SK-N-SH (cell line): Measurements from ENCODE around the gene KLRC3. TPM values are rescaled to one million over a fixed set of nuclear protein-coding genes. Genes with fewer than 3 reads are reported as not detected.

Experiments used
- CTCF ChIA-PET: fragments of 300-600, 350-600 bp; formaldehyde crosslinking; extraction: SDS; loops from one replicate; lab custom pipeline; 2021; lab: Yijun Ruan, JAX
- POLR2A ChIA-PET: fragments of 350-600 bp; sonication (Branson Sonifier 250); formaldehyde crosslinking; extraction: SDS; loops from one replicate; lab custom pipeline; 2020; ENCODE audit warnings: antibody characterized with exemption, inconsistent platforms; lab: Yijun Ruan, JAX
- DNase-seq: peaks from one replicate; pipeline ENCODE4 v3.0.0; 2012
- H2AFZ ChIP-seq: fragments of 200-600 bp; sonication (generic); 2 replicates; pipeline ENCODE4 v1.8.1; 2016; ENCODE audit warnings: antibody characterized with exemption, mild to moderate bottlenecking, low read depth
- H3F3A ChIP-seq: fragments of 200-600 bp; sonication (generic); replicated peaks from 2 replicates; pipeline ENCODE3; 2016; ENCODE audit warnings: antibody characterized with exemption, mild to moderate bottlenecking; ENCODE audit not compliant: insufficient read depth
- H3K27ac ChIP-seq, 2 experiments: fragments of 200-500 bp in 1 of 2; fragments of 200-600 bp in 1 of 2; sonication (Bioruptor generic) in 1 of 2; sonication (generic), shearing (Covaris generic) in 1 of 2; 2 replicates each; pipeline versions ENCODE4 v1.5.1 to v1.6.1; 2014 to 2016; ENCODE audit warnings: low read depth in 2 of 2, inconsistent platforms in 1 of 2, low read length in 1 of 2, mild to moderate bottlenecking in 1 of 2, mixed read lengths in 1 of 2
- H3K27me3 ChIP-seq: fragments of 200-600 bp; sonication (generic), shearing (Covaris generic); 2 replicates; pipeline ENCODE4 v1.6.1; 2016; ENCODE audit warnings: mixed run types; ENCODE audit not compliant: insufficient read depth
- H3K36me3 ChIP-seq, 2 experiments: fragments of 200-500 bp in 1 of 2; fragments of 200-600 bp in 1 of 2; sonication (Bioruptor generic) in 1 of 2; sonication (generic) in 1 of 2; replicated peaks in 1 of 2; 2 replicates each; pipeline versions ENCODE3 to v1.5.1; 2014 to 2016; ENCODE audit warnings: low read length in 1 of 2, mild to moderate bottlenecking in 1 of 2; ENCODE audit not compliant: insufficient read depth in 2 of 2, control insufficient read depth in 1 of 2
- H3K4me1 ChIP-seq, 2 experiments: fragments of 200-500 bp in 1 of 2; fragments of 200-600 bp in 1 of 2; sonication (Bioruptor generic) in 1 of 2; sonication (generic), shearing (Covaris generic) in 1 of 2; 2 replicates each; pipeline versions ENCODE4 v1.5.1 to v1.6.1; 2014 to 2016; ENCODE audit warnings: low read depth in 1 of 2, low read length in 1 of 2, mixed run types in 1 of 2; ENCODE audit not compliant: insufficient read depth in 2 of 2, control insufficient read depth in 1 of 2
- H3K4me2 ChIP-seq: fragments of 200-600 bp; sonication (generic), shearing (Covaris generic); 2 replicates; pipeline ENCODE4 v1.6.1; 2017; ENCODE audit warnings: mixed run types
- H3K4me3 ChIP-seq, 2 experiments: fragments of 200-500 bp in 1 of 2; fragments of 200-600 bp in 1 of 2; sonication (Bioruptor generic) in 1 of 2; sonication (generic), shearing (Covaris generic) in 1 of 2; 2 replicates each; pipeline versions ENCODE4 v1.5.1 to v1.8.1; 2014 to 2016; ENCODE audit warnings: low read depth in 2 of 2, inconsistent platforms in 1 of 2, low read length in 1 of 2, mild to moderate bottlenecking in 1 of 2, mixed read lengths in 1 of 2, moderate library complexity in 1 of 2
- H3K79me2 ChIP-seq: fragments of 200-600 bp; sonication (generic); 2 replicates; pipeline ENCODE4 v1.8.1; 2017; ENCODE audit warnings: mild to moderate bottlenecking; ENCODE audit not compliant: insufficient read depth
- H3K9ac ChIP-seq: fragments of 200-600 bp; sonication (generic); 2 replicates; pipeline ENCODE4 v1.6.1; 2017; ENCODE audit warnings: mixed run types
- H3K9me2 ChIP-seq: fragments of 200-600 bp; sonication (generic); 2 replicates; pipeline ENCODE4 v1.6.1; 2017; ENCODE audit warnings: mixed run types
- H3K9me3 ChIP-seq: fragments of 200-600 bp; sonication (generic); 2 replicates; pipeline ENCODE4 v1.6.1; 2017; ENCODE audit warnings: mixed run types, mild to moderate bottlenecking, moderate library complexity
- H4K20me1 ChIP-seq: fragments of 200-600 bp; sonication (generic); 2 replicates; pipeline ENCODE4 v1.6.1; 2017; ENCODE audit warnings: mild to moderate bottlenecking, mixed run types; ENCODE audit not compliant: insufficient read depth
- CTCF ChIP-seq: fragments of 200-600 bp; sonication (generic); IDR thresholded peaks from 2 replicates; pipeline ENCODE4 v1.6.1; 2017; ENCODE audit warnings: antibody characterized with exemption, mild to moderate bottlenecking, moderate library complexity
- EP300 ChIP-seq, 2 experiments: IDR thresholded peaks; 2 replicates each; pipeline versions ENCODE4 v1.4.0 to v1.6.1; 2012; ENCODE audit warnings: borderline replicate concordance in 1 of 2, low read depth in 1 of 2, low read length in 1 of 2
- EZH2phosphoT487 ChIP-seq: fragments of 200-600 bp; sonication (generic); IDR thresholded peaks from 2 replicates; pipeline ENCODE4 v1.6.1; 2017; ENCODE audit warnings: low read depth, mixed run types, mild to moderate bottlenecking, antibody characterized with exemption, moderate library complexity, borderline replicate concordance
- FOXJ3 ChIP-seq: sonication (generic); formaldehyde crosslinking; IDR thresholded peaks from 2 replicates; pipeline ENCODE4 v1.5.1; 2020; ENCODE audit warnings: mild to moderate bottlenecking, missing genetic modification reagents
- GABPA ChIP-seq: IDR thresholded peaks from 2 replicates; pipeline ENCODE4 v1.4.0; 2012; ENCODE audit warnings: low read depth, mild to moderate bottlenecking
- GATA2 ChIP-seq: sonication (generic); formaldehyde crosslinking; IDR thresholded peaks from 2 replicates; pipeline ENCODE4 v1.5.0; 2020; ENCODE audit warnings: mild to moderate bottlenecking, missing genetic modification reagents
- JUND ChIP-seq: IDR thresholded peaks from 2 replicates; pipeline ENCODE4 v1.4.0; 2012
- MEF2A ChIP-seq: IDR thresholded peaks from 2 replicates; pipeline ENCODE4 v1.4.0; 2012; ENCODE audit warnings: low read depth, borderline replicate concordance
- NRF1 ChIP-seq: IDR thresholded peaks from 2 replicates; pipeline ENCODE4 v1.6.1; 2012; ENCODE audit warnings: low read depth, mild to moderate bottlenecking, low read length
- RCOR1 ChIP-seq: fragments of 150-350 bp; IDR thresholded peaks from 2 replicates; pipeline ENCODE4 v1.6.1; 2017; ENCODE audit warnings: antibody characterized with exemption, low read length
- RFX5 ChIP-seq: IDR thresholded peaks from 2 replicates; pipeline ENCODE4 v1.6.1; 2012; ENCODE audit warnings: mild to moderate bottlenecking, improper control_type of control experiment, low read length
- RXRA ChIP-seq: IDR thresholded peaks from 2 replicates; pipeline ENCODE4 v1.4.0; 2012; ENCODE audit warnings: low read depth, mild to moderate bottlenecking, borderline replicate concordance
- SIN3A ChIP-seq: IDR thresholded peaks from 2 replicates; pipeline ENCODE4 v1.6.1; 2012; ENCODE audit warnings: low read depth, mild to moderate bottlenecking, low read length, moderate library complexity, borderline replicate concordance
- SMC3 ChIP-seq: IDR thresholded peaks from 2 replicates; pipeline ENCODE4 v1.6.1; 2012; ENCODE audit warnings: low read depth, low read length, improper control_type of control experiment
- TAF1 ChIP-seq: IDR thresholded peaks from 2 replicates; pipeline ENCODE4 v1.6.1; 2012; ENCODE audit warnings: low read depth, mild to moderate bottlenecking, low read length, moderate library complexity, borderline replicate concordance
- TEAD4 ChIP-seq: IDR thresholded peaks from 2 replicates; pipeline ENCODE4 v1.4.0; 2012; ENCODE audit warnings: mild to moderate bottlenecking, borderline replicate concordance; ENCODE audit not compliant: insufficient read depth
- WGBS: methylation state at CpG from one replicate; pipeline ENCODE4 v1.1.6; 2017; ENCODE audit warnings: low lambda C conversion rate; 5-methylcytosine and 5-hydroxymethylcytosine counted together
- polyA plus RNA-seq, 3 experiments: library from polyadenylated mRNA; depleted of rRNA; stranded (reverse); fragments of >200 nt; gene quantifications; 2 replicates each; pipeline ENCODE4 v1.2.3, GENCODE V29; 2012
- TF ChIP-seq, protein P1 (sequence below): IDR thresholded peaks from 2 replicates; pipeline ENCODE4; 2012
- TF ChIP-seq, protein P2 (sequence below): IDR thresholded peaks from 2 replicates; pipeline ENCODE4 v1.4.0; 2012; ENCODE audit warnings: low read depth, borderline replicate concordance
- TF ChIP-seq, protein P3 (sequence below): IDR thresholded peaks from 2 replicates; pipeline ENCODE4 v1.6.1; 2012; ENCODE audit warnings: mild to moderate bottlenecking, low read depth, low read length, moderate library complexity
- TF ChIP-seq, protein P4 (sequence below): IDR thresholded peaks from 2 replicates; pipeline ENCODE4 v1.4.0; 2012; ENCODE audit warnings: low read depth, borderline replicate concordance
- TF ChIP-seq, protein P5 (sequence below): fragments of 150-350 bp; IDR thresholded peaks from 2 replicates; pipeline ENCODE4 v1.6.1; 2017; ENCODE audit warnings: antibody characterized with exemption, low read length, low read depth, borderline replicate concordance

The KLRC3 gene
- polyA plus RNA-seq, 1 of the 3 experiments (the other 2 are of a cell fraction): not detected

DNA sequence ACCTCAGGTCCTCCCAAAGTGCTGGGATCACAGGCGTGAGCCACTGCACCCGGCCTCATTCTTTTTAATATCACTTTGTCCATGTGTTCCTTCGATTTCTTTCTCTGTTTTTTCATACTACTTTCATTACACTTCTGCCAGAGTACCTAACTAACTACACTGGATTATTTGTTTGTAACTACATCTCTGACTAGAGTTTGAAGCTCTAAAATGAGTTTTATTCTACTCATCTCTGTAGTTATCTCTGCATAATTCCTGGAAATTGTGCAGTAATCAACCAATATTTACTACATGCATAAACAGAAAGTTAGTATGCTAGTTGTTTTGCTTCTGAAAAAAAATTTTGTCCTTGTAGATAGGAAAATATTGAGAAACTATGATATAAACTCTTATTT is 45.8 kb downstream of the KLRC3 start (continued):
- TF ChIP-seq MEF2A (no peak), RFX5 (no peak), FOXJ3 (CRISPR knock-in tag) (no peak), TEAD4 (no peak)

DNA sequence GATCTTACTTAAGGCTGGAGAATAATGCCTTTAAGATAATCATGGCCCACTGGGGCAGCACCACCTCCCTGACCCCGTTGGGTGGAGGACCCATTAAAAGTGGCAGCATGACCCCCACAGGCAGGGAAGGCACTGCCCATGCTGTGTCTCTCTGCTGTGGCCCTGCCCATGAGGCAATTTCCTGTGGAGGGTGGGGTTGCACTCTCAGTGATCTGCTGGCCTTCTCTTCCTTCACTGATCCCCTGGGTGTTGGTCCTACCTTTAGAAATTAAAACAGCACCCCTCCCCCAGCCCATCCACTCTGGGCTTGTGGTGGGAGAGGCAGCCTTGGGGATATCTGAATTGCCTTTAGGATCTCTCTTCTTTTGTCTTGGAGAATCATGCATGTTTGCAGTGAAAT is 47.8 kb downstream of the KLRC3 start:
- WGBS: no CpG with 5 or more reads among the region's 1 CpG
- TF ChIP-seq, protein P1, sequence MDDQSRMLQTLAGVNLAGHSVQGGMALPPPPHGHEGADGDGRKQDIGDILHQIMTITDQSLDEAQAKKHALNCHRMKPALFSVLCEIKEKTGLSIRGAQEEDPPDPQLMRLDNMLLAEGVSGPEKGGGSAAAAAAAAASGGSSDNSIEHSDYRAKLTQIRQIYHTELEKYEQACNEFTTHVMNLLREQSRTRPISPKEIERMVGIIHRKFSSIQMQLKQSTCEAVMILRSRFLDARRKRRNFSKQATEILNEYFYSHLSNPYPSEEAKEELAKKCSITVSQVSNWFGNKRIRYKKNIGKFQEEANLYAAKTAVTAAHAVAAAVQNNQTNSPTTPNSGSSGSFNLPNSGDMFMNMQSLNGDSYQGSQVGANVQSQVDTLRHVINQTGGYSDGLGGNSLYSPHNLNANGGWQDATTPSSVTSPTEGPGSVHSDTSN: no peak
- no peak for TF ChIP-seq MEF2A
- no peak for TF ChIP-seq CTCF
- TF ChIP-seq RXRA: no peak
- TF ChIP-seq GABPA: no peak
- TF ChIP-seq SIN3A: no peak
- TF ChIP-seq JUND: no peak
- TF ChIP-seq, protein P2, sequence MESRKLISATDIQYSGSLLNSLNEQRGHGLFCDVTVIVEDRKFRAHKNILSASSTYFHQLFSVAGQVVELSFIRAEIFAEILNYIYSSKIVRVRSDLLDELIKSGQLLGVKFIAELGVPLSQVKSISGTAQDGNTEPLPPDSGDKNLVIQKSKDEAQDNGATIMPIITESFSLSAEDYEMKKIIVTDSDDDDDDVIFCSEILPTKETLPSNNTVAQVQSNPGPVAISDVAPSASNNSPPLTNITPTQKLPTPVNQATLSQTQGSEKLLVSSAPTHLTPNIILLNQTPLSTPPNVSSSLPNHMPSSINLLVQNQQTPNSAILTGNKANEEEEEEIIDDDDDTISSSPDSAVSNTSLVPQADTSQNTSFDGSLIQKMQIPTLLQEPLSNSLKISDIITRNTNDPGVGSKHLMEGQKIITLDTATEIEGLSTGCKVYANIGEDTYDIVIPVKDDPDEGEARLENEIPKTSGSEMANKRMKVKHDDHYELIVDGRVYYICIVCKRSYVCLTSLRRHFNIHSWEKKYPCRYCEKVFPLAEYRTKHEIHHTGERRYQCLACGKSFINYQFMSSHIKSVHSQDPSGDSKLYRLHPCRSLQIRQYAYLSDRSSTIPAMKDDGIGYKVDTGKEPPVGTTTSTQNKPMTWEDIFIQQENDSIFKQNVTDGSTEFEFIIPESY: no peak
- TF ChIP-seq, protein P3, sequence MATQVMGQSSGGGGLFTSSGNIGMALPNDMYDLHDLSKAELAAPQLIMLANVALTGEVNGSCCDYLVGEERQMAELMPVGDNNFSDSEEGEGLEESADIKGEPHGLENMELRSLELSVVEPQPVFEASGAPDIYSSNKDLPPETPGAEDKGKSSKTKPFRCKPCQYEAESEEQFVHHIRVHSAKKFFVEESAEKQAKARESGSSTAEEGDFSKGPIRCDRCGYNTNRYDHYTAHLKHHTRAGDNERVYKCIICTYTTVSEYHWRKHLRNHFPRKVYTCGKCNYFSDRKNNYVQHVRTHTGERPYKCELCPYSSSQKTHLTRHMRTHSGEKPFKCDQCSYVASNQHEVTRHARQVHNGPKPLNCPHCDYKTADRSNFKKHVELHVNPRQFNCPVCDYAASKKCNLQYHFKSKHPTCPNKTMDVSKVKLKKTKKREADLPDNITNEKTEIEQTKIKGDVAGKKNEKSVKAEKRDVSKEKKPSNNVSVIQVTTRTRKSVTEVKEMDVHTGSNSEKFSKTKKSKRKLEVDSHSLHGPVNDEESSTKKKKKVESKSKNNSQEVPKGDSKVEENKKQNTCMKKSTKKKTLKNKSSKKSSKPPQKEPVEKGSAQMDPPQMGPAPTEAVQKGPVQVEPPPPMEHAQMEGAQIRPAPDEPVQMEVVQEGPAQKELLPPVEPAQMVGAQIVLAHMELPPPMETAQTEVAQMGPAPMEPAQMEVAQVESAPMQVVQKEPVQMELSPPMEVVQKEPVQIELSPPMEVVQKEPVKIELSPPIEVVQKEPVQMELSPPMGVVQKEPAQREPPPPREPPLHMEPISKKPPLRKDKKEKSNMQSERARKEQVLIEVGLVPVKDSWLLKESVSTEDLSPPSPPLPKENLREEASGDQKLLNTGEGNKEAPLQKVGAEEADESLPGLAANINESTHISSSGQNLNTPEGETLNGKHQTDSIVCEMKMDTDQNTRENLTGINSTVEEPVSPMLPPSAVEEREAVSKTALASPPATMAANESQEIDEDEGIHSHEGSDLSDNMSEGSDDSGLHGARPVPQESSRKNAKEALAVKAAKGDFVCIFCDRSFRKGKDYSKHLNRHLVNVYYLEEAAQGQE: no peak
- TF ChIP-seq RFX5: no peak
- TF ChIP-seq, protein P4, sequence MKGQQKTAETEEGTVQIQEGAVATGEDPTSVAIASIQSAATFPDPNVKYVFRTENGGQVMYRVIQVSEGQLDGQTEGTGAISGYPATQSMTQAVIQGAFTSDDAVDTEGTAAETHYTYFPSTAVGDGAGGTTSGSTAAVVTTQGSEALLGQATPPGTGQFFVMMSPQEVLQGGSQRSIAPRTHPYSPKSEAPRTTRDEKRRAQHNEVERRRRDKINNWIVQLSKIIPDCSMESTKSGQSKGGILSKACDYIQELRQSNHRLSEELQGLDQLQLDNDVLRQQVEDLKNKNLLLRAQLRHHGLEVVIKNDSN: no peak
- no peak for TF ChIP-seq RCOR1
- no peak for TF ChIP-seq TAF1
- TF ChIP-seq NRF1: no peak
- TF ChIP-seq SMC3: no peak
- TF ChIP-seq, protein P5, sequence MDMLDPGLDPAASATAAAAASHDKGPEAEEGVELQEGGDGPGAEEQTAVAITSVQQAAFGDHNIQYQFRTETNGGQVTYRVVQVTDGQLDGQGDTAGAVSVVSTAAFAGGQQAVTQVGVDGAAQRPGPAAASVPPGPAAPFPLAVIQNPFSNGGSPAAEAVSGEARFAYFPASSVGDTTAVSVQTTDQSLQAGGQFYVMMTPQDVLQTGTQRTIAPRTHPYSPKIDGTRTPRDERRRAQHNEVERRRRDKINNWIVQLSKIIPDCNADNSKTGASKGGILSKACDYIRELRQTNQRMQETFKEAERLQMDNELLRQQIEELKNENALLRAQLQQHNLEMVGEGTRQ: no peak
- no peak for TF ChIP-seq EP300 (IDR thresholded peaks at IDR 0.05; ENCODE audit: borderline replicate concordance in 1 of 2, low read depth in 1 of 2, low read length in 1 of 2)
- TF ChIP-seq GATA2: no peak
- TF ChIP-seq EZH2phosphoT487: no peak
- H3K9me3 ChIP-seq: no peaks in the 10 kb centered on the region
- no peaks in the 10 kb centered on the region for H3K36me3 ChIP-seq
- no peaks in the 10 kb centered on the region for H3K9me2 ChIP-seq
- H3K4me2 ChIP-seq: no peak overlapping the region
- H4K20me1 ChIP-seq: no peaks in the 10 kb centered on the region
- no peaks in the 10 kb centered on the region for H3K79me2 ChIP-seq
- POLR2A ChIA-PET: no interaction called here
- H3K9ac ChIP-seq: no peak overlapping the region
- no peaks in the 10 kb centered on the region for H3K4me1 ChIP-seq
- H3K27me3 ChIP-seq: peaks cover 22% of the 10 kb centered on the region; the same call in 1 of the 2 replicates
- CTCF ChIA-PET: no interaction called here
- no peaks in the 10 kb centered on the region for H3F3A ChIP-seq
- H3K4me3 ChIP-seq: no peak overlapping the region
- H3K27ac ChIP-seq: no peak overlapping the region
- H2AFZ ChIP-seq: no peak overlapping the region
- no peak for DNase-seq
